DOHH2 (cell line): ENCODE measurements around the gene ISOC2.

Experiments
- H3F3A ChIP-seq: fragments of 200-600 bp; sonication (generic), shearing (Covaris generic); 2 replicates; pipeline ENCODE4 v1.6.0; 2016; ENCODE audit warnings: antibody characterized with exemption, mild to moderate bottlenecking; ENCODE audit not compliant: control insufficient read depth, insufficient read depth
- H3K27ac ChIP-seq: fragments of 200-600 bp; sonication (generic); 2 replicates; pipeline ENCODE4 v1.5.1; 2014; ENCODE audit warnings: low read depth, mild to moderate bottlenecking, low read length, moderate library complexity
- H3K27me3 ChIP-seq: fragments of 200-600 bp; sonication (generic); 2 replicates; pipeline ENCODE4 v1.6.1; 2014; ENCODE audit warnings: mild to moderate bottlenecking, low read length, mixed read lengths; ENCODE audit not compliant: control insufficient read depth
- H3K36me3 ChIP-seq: fragments of 200-600 bp; sonication (generic); 2 replicates; pipeline ENCODE4 v1.6.1; 2014; ENCODE audit warnings: mild to moderate bottlenecking, low read length, moderate library complexity, mixed read lengths; ENCODE audit not compliant: control insufficient read depth
- H3K4me1 ChIP-seq: fragments of 200-600 bp; sonication (generic); 2 replicates; pipeline ENCODE4 v1.6.1; 2014; ENCODE audit warnings: mild to moderate bottlenecking, low read length, mixed read lengths; ENCODE audit not compliant: control insufficient read depth
- H3K4me2 ChIP-seq: fragments of 200-600 bp; sonication (generic); 2 replicates; pipeline ENCODE4 v1.6.0; 2014; ENCODE audit warnings: mild to moderate bottlenecking, low read length, moderate library complexity
- H3K4me3 ChIP-seq: fragments of 200-600 bp; sonication (generic); 2 replicates; pipeline ENCODE4 v1.5.1; 2014; ENCODE audit warnings: mild to moderate bottlenecking, low read length, mixed read lengths
- H3K79me2 ChIP-seq: fragments of 200-600 bp; sonication (generic); 2 replicates; pipeline ENCODE4 v1.6.1; 2014; ENCODE audit warnings: mild to moderate bottlenecking, low read length, mixed read lengths; ENCODE audit not compliant: control insufficient read depth
- H3K9me2 ChIP-seq: fragments of 200-600 bp; sonication (generic); replicated peaks from 2 replicates; pipeline ENCODE4 v1.6.1; 2014; ENCODE audit warnings: mild to moderate bottlenecking, low read length, mixed read lengths; ENCODE audit not compliant: control insufficient read depth
- H3K9me3 ChIP-seq: fragments of 200-600 bp; sonication (generic); 2 replicates; pipeline ENCODE4 v1.6.1; 2014; ENCODE audit warnings: antibody characterized with exemption, low read length, mixed read lengths; ENCODE audit not compliant: control insufficient read depth, insufficient read depth
- H4K20me1 ChIP-seq: fragments of 200-600 bp; sonication (generic); 2 replicates; pipeline ENCODE4 v1.6.0; 2014; ENCODE audit warnings: low read depth, mild to moderate bottlenecking, antibody characterized with exemption, low read length, moderate library complexity; ENCODE audit not compliant: control insufficient read depth, insufficient read depth
- EZH2phosphoT487 ChIP-seq: fragments of 200-600 bp; sonication (generic); IDR thresholded peaks from 2 replicates; pipeline ENCODE4 v1.6.1; 2017; ENCODE audit warnings: borderline replicate concordance, mild to moderate bottlenecking, antibody characterized with exemption, low read length, moderate library complexity, mixed read lengths
- TF ChIP-seq, protein P1 (sequence below): fragments of 200-600 bp; sonication (generic); IDR thresholded peaks from one replicate; pipeline ENCODE4 v1.5.1; 2014; ENCODE audit warnings: antibody characterized with exemption, mild to moderate bottlenecking, low read depth, low read length; ENCODE audit not compliant: poor library complexity, severe bottlenecking

The ISOC2 gene

DNA sequence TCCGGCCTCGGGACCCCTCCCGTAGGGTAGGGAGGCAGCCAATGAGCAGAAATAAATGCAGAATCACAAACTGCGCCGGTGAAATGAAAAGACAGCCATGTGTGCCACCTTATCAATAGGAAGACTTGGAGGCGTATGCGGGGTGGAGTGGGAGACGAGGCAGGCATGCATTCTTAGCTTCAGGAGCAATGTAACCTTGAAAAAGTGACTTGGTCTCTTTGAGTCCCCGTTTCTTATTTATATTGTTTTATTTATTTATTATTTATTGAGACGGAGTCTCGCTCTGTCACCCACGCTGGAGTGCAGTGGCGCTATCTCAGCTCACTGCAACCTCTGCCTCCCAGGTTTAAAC, 42.8 kb upstream of the ISOC2 start:
- H3K4me2 ChIP-seq = peak overlapping the region; percentile 91
- TF ChIP-seq, protein P1, sequence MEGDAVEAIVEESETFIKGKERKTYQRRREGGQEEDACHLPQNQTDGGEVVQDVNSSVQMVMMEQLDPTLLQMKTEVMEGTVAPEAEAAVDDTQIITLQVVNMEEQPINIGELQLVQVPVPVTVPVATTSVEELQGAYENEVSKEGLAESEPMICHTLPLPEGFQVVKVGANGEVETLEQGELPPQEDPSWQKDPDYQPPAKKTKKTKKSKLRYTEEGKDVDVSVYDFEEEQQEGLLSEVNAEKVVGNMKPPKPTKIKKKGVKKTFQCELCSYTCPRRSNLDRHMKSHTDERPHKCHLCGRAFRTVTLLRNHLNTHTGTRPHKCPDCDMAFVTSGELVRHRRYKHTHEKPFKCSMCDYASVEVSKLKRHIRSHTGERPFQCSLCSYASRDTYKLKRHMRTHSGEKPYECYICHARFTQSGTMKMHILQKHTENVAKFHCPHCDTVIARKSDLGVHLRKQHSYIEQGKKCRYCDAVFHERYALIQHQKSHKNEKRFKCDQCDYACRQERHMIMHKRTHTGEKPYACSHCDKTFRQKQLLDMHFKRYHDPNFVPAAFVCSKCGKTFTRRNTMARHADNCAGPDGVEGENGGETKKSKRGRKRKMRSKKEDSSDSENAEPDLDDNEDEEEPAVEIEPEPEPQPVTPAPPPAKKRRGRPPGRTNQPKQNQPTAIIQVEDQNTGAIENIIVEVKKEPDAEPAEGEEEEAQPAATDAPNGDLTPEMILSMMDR = no peak
- TF ChIP-seq EZH2phosphoT487 = no peak
- H3F3A ChIP-seq = 0 out of 2 replicates have a peak, but pooled peaks cover 4% of the 10 kb centered on the region
- H3K9me2 ChIP-seq = no peaks in the 10 kb centered on the region
- no peak overlapping the region for H3K27ac ChIP-seq
- peak overlapping the region; percentile 77 for H3K4me3 ChIP-seq
- no peaks in the 10 kb centered on the region for H4K20me1 ChIP-seq
- peaks cover 5% of the 10 kb centered on the region for H3K9me3 ChIP-seq
- peaks cover 8% of the 10 kb centered on the region for H3K4me1 ChIP-seq
- no peaks in the 10 kb centered on the region for H3K27me3 ChIP-seq
- no peaks in the 10 kb centered on the region for H3K36me3 ChIP-seq
- no peaks in the 10 kb centered on the region for H3K79me2 ChIP-seq

DNA sequence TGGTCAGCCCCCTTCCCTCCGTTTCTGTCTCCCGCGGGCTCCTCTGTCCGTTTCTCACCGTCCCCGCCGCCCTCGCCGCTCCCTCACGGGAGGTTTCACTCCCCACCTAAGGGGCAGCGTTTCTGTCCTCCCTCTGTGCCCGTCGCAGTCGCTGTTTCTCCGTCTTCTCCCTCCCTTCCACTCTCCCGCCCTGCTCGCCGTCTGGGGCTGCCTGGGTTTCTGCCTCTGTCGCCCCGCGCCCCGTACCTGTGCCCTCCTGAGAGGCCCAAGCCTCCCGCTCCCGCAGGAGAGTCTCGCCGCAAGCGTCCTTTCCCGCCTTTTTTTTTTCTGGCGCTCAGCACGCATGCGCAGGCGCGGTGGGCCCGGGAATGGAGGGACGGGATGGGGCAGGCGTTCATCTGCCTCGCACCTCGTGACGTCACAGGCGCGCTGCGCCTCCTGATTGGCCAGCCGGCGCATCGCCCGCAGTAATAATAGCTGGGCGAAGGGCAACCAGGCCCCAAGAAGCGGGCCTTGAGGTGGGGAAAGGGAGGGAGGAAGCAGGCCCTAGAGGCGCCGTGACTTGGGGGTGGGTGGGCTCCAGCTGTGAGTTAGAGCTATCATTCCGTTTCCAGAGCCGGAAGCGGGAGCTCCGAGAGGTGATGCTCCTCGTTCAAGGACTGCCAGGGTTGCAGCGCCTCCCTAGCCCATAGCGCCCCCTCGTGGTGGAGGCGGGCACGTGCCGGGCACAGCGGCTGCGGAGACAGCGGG, 42.2 kb upstream of the ISOC2 start:
- H3K27ac ChIP-seq = peak overlapping the region; percentile 45
- H3K36me3 ChIP-seq = no peaks in the 10 kb centered on the region
- H3K27me3 ChIP-seq = no peaks in the 10 kb centered on the region
- TF ChIP-seq EZH2phosphoT487 = no peak
- TF ChIP-seq, protein P1 = peak; percentile 97
- H3K4me3 ChIP-seq = peak overlapping the region; percentile 77
- H3K4me1 ChIP-seq = peaks cover 8% of the 10 kb centered on the region
- H3K4me2 ChIP-seq = peak overlapping the region; percentile 91
- 0 out of 2 replicates have a peak, but pooled peaks cover 4% of the 10 kb centered on the region for H3F3A ChIP-seq
- no peaks in the 10 kb centered on the region for H4K20me1 ChIP-seq
- H3K9me2 ChIP-seq = no peaks in the 10 kb centered on the region
- no peaks in the 10 kb centered on the region for H3K79me2 ChIP-seq
- peaks cover 5% of the 10 kb centered on the region for H3K9me3 ChIP-seq

DNA sequence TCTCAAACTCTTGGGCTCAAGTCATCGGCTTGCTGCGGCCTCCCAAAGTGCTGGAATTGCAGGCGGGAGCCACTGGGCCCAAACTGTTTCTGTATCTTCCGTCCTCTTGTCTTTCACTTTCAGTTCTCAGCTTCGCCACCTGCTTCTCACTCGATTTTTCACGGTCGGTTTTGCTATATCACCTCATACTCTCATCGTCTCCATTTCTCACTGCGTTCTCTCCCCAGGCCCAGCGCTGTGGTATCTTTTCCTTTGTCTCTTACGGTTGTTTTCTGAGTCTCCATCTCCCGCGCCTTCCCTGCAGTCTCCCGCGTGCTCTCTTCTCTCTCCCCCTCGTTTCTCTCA, 41.7 kb upstream of the ISOC2 start:
- H3K27me3 ChIP-seq = no peaks in the 10 kb centered on the region
- 0 out of 2 replicates have a peak, but pooled peaks cover 4% of the 10 kb centered on the region for H3F3A ChIP-seq
- no peaks in the 10 kb centered on the region for H3K36me3 ChIP-seq
- H3K4me1 ChIP-seq = peaks cover 8% of the 10 kb centered on the region
- no peaks in the 10 kb centered on the region for H4K20me1 ChIP-seq
- no peaks in the 10 kb centered on the region for H3K79me2 ChIP-seq
- H3K9me3 ChIP-seq = peaks cover 5% of the 10 kb centered on the region
- TF ChIP-seq EZH2phosphoT487 = no peak
- TF ChIP-seq, protein P1 = no peak
- H3K9me2 ChIP-seq = no peaks in the 10 kb centered on the region
- H3K27ac ChIP-seq = no peak overlapping the region
- peak overlapping the region; percentile 91 for H3K4me2 ChIP-seq
- peak overlapping the region; percentile 77 for H3K4me3 ChIP-seq
